Left forelimb (tissue), 1 donor: ENCODE results near the gene RTKN2.

Experiments used
- DNase-seq: peaks from one replicate; pipeline ENCODE4 v3.0.0-alpha.2; 2018; ENCODE audit warnings: low spot score

Gene RTKN2

DNA sequence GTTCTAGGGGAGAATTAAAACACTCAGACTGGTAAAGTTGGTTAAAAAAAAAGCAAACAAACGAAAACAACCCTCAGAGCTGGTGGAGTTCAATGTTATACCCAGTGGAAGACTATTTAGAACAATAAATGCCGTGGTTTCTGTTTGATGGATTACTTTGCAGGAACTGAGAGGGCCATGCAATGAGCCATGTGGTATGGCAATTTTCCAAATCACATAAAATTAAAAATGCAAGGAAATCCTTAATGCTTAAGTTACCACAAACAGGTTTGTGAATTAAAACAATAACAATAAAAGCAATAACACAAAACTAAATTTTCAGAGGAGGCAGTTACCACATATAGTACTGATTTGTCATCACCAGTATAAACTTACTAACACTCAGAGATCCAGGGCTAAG lies 96.9 kb downstream of the RTKN2 start:
- DNase-seq, result no peak

- DNase-seq, result no peak
These were observed 97.9 kb downstream of the RTKN2 start for GRCh38 chr10:62170732-62171131.

GRCh38 chr10:62166331-62167131 lies 102.1 kb downstream of the RTKN2 start:
- DNase-seq, result no peak

GRCh38 chr10:62165803-62166202 lies 102.8 kb downstream of the RTKN2 start:
- no peak for DNase-seq

DNA sequence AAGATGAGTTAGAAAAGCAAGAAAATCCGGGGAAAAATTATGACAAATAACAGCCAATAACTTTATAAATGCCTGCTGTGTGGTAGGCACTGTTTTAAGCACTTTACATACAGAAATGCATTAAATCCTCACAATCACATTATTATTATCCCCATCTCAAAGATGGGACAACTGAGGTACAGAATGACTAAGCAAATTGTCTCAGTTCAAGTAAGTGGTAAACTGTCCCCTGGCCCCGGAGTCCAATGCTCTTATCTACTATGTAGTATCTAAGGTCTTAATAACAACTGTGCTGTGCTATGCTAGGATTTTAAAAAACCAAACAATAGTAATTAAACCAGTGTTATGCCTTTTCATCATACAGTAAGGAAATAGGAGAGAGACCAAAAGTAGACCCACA lies 105.6 kb downstream of the RTKN2 start:
- no peak for DNase-seq

DNA sequence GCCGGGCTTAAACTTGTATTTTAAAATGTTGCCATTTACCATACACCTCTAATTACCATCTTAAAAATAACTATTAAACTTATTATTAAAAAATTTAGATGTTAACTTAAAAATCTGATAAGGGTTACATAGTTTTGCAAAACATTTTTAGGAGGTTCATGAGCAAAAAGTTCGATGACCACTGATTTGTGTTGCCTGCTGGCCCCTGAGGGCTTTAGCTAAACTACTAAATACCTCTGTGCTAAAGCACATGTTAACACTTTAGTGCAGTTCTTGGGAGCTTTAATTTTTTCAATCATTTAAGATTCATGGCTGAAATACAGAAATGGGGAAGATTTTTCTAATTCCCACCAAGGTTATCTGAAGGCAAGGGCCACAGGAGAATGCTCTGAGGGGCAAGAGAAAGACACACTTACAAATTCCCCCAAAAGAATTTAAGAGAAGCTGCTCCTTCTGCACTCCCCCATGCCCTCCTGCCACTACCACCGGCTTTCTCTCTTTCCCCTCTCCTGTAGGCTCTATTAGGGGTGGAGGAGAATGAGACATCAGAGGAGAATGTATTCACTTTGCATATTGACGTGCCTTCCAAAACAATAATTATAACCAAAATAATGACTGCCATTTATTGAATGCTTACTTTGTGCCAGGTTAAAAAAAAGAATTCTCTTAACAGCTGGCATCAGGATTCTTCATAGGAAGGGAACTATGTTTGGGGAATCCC lies 106.2 kb downstream of the RTKN2 start:
- DNase-seq, result no peak

- DNase-seq, result no peak
These were observed 109.3 kb downstream of the RTKN2 start for GRCh38 chr10:62159351-62159750.

DNA sequence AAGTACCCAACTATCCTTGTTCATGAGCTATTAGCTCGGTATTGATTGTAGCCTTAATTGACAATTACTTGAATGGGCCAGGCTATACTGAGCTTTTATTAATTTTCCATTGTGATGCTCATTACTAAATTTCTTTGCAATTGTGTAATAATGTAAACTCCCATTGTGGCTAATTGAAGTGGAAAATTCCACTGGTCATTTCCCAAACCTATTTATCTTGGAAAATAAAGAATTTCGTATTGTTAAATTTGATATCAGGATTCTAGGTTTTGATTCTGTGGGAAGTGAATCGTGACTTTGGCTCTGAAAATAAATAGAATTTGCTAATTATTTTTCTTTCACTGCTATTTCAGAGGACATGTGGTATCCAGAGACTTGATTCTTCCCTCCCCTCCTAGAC lies 111.0 kb downstream of the RTKN2 start:
- DNase-seq, result no peak

GRCh38 chr10:62155054-62155680 lies 113.5 kb downstream of the RTKN2 start:
- no peak for DNase-seq

DNA sequence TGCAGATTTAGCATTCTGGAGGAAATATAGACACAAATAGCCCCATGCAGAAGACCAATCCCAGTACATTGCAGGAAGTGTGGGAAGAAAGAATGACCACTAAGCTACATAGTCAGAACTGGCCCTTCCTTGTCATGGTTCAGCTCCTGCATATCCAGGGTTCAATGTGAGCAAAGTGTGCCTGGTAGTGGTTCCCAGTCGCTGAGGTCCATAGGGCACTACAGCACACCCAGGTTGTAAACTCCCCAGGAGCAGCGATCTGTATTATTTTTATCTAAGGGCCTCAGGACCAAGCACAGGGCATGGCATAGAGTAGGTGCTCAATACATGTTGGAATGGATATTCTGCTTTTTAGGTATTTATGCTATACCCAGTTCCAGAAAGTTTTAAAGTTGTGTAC lies 114.4 kb downstream of the RTKN2 start:
- DNase-seq, result no peak

- DNase-seq, result no peak
These were observed 115.5 kb downstream of the RTKN2 start for GRCh38 chr10:62153191-62153590.

DNA sequence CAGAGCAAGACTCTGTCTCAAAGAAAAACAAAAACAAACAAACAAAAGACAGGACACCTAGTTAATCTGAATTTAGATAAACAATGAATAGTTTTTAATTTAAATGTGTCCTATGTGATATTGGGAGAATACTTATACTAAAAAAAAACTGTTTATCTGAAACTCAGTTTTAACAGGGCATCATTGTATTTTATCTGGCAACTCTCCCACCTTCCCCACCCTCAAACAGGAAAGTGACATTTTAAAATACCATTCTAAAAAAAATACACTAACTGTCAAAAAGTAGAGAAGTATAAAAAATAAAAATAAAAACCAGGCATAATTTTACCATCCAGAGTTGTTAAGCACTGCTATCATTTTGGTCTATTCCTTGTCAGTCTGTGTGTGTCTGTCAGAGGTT lies 119.0 kb downstream of the RTKN2 start:
- DNase-seq, result no peak

GRCh38 chr10:62148155-62148554 lies 120.5 kb downstream of the RTKN2 start:
- no peak for DNase-seq

DNA sequence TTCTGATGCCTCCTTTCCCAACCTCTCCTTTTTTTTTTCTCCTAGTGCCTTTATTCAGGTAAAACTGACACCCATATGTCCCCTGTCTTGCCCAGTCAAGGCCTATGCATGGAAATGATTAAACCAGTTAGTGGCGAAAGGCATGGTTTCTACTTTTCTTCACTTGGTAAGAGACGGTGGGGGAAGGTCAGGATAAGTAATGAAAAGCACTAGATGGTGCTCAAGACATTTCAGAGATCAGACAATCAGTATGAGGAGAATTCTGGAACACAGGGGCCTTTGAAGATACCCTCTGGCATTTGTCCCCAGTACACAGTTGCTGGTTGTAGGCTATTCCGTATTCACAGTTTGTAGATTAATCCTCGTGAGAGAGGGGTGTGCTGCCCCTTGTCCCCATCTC lies 121.2 kb downstream of the RTKN2 start:
- no peak for DNase-seq

GRCh38 chr10:62136931-62137330 lies 131.7 kb downstream of the RTKN2 start:
- DNase-seq, result no peak

DNA sequence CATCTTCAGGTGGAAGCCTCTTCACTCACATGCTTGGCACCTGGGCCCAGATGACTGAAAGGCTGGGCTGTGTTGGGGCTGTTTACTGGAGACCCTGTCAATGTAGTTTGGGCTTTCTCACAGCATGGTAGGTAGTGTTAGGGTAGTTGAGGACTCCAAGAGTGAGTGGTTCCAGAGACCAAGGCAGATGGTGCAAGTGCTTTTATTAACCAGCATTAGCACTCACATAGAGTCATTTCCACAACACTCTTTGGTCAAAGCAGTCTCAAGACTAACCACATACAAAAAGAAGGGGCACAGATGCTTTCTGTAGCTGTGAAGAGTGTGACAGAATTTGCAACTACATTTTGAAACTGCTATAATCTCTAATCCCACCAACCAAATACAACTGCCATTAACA lies 135.0 kb downstream of the RTKN2 start:
- no peak for DNase-seq
